Glutamatergic neuron (in vitro differentiated cells): ENCODE measurements around the gene VCX3A. TPM values are rescaled to one million over a fixed set of nuclear protein-coding genes. Genes with fewer than 3 reads are reported as not detected.
"Not testable (repeated sequence)": the region's sequence is repeated elsewhere in the genome, so short reads cannot be mapped to it uniquely, and the experiment has no call there.

Source experiments
- DNase-seq: peaks from one replicate; pipeline ENCODE4 v3.0.0; 2022
- H3K27ac Mint-ChIP-seq: one replicate; pipeline ENCODE4 v1.8.0; 2020; ENCODE audit warnings: mild to moderate bottlenecking, mixed read lengths, inconsistent platforms; ENCODE audit not compliant: unreplicated experiment
- H3K27me3 Mint-ChIP-seq: one replicate; pipeline ENCODE4 v1.8.0; 2020; ENCODE audit warnings: mild to moderate bottlenecking, moderate library complexity, mixed read lengths, inconsistent platforms; ENCODE audit not compliant: unreplicated experiment
- H3K36me3 Mint-ChIP-seq: one replicate; pipeline ENCODE4 v1.8.0; 2020; ENCODE audit warnings: mild to moderate bottlenecking, mixed read lengths, inconsistent platforms; ENCODE audit not compliant: unreplicated experiment
- H3K4me1 Mint-ChIP-seq: one replicate; pipeline ENCODE4 v1.8.0; 2020; ENCODE audit warnings: mild to moderate bottlenecking, low read depth, mixed read lengths, inconsistent platforms; ENCODE audit not compliant: unreplicated experiment
- H3K4me3 Mint-ChIP-seq: one replicate; pipeline ENCODE4 v1.8.0; 2020; ENCODE audit warnings: mild to moderate bottlenecking, mixed read lengths, inconsistent platforms; ENCODE audit not compliant: unreplicated experiment
- H3K9me3 Mint-ChIP-seq: one replicate; pipeline ENCODE4 v1.8.0; 2020; ENCODE audit warnings: mild to moderate bottlenecking, moderate library complexity, mixed read lengths, inconsistent platforms; ENCODE audit not compliant: unreplicated experiment
- CTCF ChIP-seq: fragments of 200-600 bp; sonication (generic); IDR thresholded peaks from one replicate; pipeline ENCODE4 v1.5.0; 2021; ENCODE audit not compliant: partially characterized antibody, unreplicated experiment
- long read RNA-seq: library from polyadenylated mRNA; unstranded; transcript quantifications from one replicate; pipeline ENCODE4 v2.0.0, GENCODE V29; 2020; ENCODE audit not compliant: unreplicated experiment
- total RNA-seq: library from RNA; stranded (reverse); fragmentation: NEBNext Ultra II Directional; extraction: Animal tissue kit (Norgen Biotek cat#: 25700); gene quantifications from one replicate; pipeline ENCODE4 v1.2.1, GENCODE V29; 2021; ENCODE audit not compliant: unreplicated experiment

The VCX3A gene
- total RNA-seq, result not detected
- long read RNA-seq, result 0 reads

- H3K4me1 Mint-ChIP-seq, H3K36me3 Mint-ChIP-seq, H3K4me3 Mint-ChIP-seq, DNase-seq, H3K9me3 Mint-ChIP-seq, H3K27ac Mint-ChIP-seq, H3K27me3 Mint-ChIP-seq: not testable (repeated sequence)
These were observed at the start of gene VCX3A for GRCh38 chrX:6535018-6535417. VCX3A (minus strand) TSS chrX:6535118; CDS start chrX:6534497, 621 bp downstream.

- DNase-seq, result peak; percentile 24
These were observed 39.8 kb upstream of the VCX3A start for GRCh38 chrX:6574762-6575161.

GRCh38 chrX:6568031-6568430 lies 33.1 kb upstream of the VCX3A start:
- DNase-seq, result no peak
- no peak overlapping the region for H3K27ac Mint-ChIP-seq
- no peaks in the 10 kb centered on the region for H3K4me1 Mint-ChIP-seq
- no peaks in the 10 kb centered on the region for H3K9me3 Mint-ChIP-seq
- H3K27me3 Mint-ChIP-seq, result no peaks in the 10 kb centered on the region
- H3K36me3 Mint-ChIP-seq, result no peaks in the 10 kb centered on the region
- no peak overlapping the region for H3K4me3 Mint-ChIP-seq
- TF ChIP-seq CTCF, result no peak

More at GRCh38 chrX:6574762-6575161, 39.8 kb upstream of the VCX3A start:
- no peak overlapping the region for H3K4me3 Mint-ChIP-seq
- no peaks in the 10 kb centered on the region for H3K9me3 Mint-ChIP-seq
- no peaks in the 10 kb centered on the region for H3K27me3 Mint-ChIP-seq
- no peak for TF ChIP-seq CTCF
- no peak overlapping the region for H3K27ac Mint-ChIP-seq
- H3K4me1 Mint-ChIP-seq, result no peaks in the 10 kb centered on the region
- no peaks in the 10 kb centered on the region for H3K36me3 Mint-ChIP-seq

- H3K4me3 Mint-ChIP-seq, result no peak overlapping the region
These were observed 24.1 kb upstream of the VCX3A start for GRCh38 chrX:6558979-6559378.

GRCh38 chrX:6557690-6558089 lies 22.8 kb upstream of the VCX3A start:
- H3K36me3 Mint-ChIP-seq, result peaks cover 5% of the 10 kb centered on the region
- no peak overlapping the region for H3K4me3 Mint-ChIP-seq
- H3K4me1 Mint-ChIP-seq, result no peaks in the 10 kb centered on the region
- no peak for DNase-seq
- TF ChIP-seq CTCF, result no peak
- H3K27ac Mint-ChIP-seq, result no peak overlapping the region
- peaks cover 2% of the 10 kb centered on the region for H3K27me3 Mint-ChIP-seq
- H3K9me3 Mint-ChIP-seq, result no peaks in the 10 kb centered on the region

More at GRCh38 chrX:6558979-6559378, 24.1 kb upstream of the VCX3A start:
- no peaks in the 10 kb centered on the region for H3K27me3 Mint-ChIP-seq
- H3K9me3 Mint-ChIP-seq, result no peaks in the 10 kb centered on the region
- TF ChIP-seq CTCF, result no peak
- DNase-seq, result no peak
- no peak overlapping the region for H3K27ac Mint-ChIP-seq
- H3K36me3 Mint-ChIP-seq, result peaks cover under 1% of the 10 kb centered on the region
- H3K4me1 Mint-ChIP-seq, result no peaks in the 10 kb centered on the region
